Uterus (tissue), 2 donors: ENCODE data around the gene WWC1.

Experiments used
- POLR2A ChIP-seq, 2 donors: fragments of 450-650 bp; IDR thresholded peaks; one replicate each; pipeline ENCODE4 v1.6.1; 2016; ENCODE audit warnings: antibody characterized with exemption in 2 of 2, mild to moderate bottlenecking in 1 of 2, moderate library complexity in 1 of 2
- TF ChIP-seq, protein P1 (sequence below), 4 experiments: fragments of 200-600 bp in 2 of 4; fragments of 450-650 bp in 2 of 4; sonication (generic) in 2 of 4; IDR thresholded peaks; one replicate each; pipeline ENCODE4 v1.5.1; 2016 to 2019; ENCODE audit warnings: antibody characterized with exemption in 4 of 4, mild to moderate bottlenecking in 2 of 4, moderate library complexity in 1 of 4

DNA sequence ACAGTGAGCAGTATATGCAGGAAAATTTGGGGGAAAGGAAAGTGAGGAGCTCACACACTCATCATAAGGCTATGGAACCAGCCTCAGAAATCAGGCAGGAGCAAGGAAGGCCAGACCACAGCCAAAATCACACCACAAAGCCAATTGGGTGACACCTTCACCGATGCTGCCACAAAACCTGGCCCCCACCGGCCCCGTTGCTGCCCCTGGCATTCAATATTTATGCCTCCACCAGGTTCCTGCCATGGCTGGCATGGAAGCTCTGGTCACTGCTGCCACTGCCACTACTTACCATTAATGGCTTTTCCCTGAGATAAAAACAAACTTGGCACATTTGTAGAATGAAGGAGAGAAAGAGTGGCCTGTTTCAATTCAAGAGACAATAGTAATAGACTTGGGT is 166.1 kb downstream of the WWC1 start:
- no peak for TF ChIP-seq POLR2A (IDR thresholded peaks at IDR 0.05)
- TF ChIP-seq, protein P1, sequence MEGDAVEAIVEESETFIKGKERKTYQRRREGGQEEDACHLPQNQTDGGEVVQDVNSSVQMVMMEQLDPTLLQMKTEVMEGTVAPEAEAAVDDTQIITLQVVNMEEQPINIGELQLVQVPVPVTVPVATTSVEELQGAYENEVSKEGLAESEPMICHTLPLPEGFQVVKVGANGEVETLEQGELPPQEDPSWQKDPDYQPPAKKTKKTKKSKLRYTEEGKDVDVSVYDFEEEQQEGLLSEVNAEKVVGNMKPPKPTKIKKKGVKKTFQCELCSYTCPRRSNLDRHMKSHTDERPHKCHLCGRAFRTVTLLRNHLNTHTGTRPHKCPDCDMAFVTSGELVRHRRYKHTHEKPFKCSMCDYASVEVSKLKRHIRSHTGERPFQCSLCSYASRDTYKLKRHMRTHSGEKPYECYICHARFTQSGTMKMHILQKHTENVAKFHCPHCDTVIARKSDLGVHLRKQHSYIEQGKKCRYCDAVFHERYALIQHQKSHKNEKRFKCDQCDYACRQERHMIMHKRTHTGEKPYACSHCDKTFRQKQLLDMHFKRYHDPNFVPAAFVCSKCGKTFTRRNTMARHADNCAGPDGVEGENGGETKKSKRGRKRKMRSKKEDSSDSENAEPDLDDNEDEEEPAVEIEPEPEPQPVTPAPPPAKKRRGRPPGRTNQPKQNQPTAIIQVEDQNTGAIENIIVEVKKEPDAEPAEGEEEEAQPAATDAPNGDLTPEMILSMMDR (IDR thresholded peaks at IDR 0.05) = no peak
